Measurements from ENCODE around the gene WDR44. TPM values are rescaled to one million over a fixed set of nuclear protein-coding genes. Genes with fewer than 3 reads are reported as not detected.

WDR44 gene
- total and polyA plus RNA-seq, 2 donors (not counting 3 experiments of a cell fraction or from before 2014, with no cell fraction given) = 6.5 to 17.4 TPM

DNA sequence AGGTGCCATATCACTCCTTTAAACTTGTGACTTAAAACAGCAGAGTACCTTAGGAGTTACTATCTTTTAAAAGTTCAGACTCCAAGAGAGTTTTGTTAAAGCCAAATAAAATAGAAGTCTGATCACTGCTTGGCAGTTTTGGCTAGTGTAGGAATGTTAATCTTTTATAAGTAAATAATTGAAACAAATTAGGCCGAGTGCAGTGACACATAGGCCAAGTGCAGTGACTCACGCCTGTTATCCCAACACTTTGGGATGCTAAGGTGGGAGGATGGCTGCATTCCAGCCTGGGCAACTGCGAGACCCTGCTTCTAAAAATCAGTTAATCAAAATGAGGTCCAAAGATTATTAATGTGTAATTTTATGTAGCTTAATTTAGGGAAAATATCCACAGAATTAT lies 37.2 kb downstream of the WDR44 start:
- Histone ChIP-seq H3K4me2 (ENCODE audit: insufficient read depth, low read length) (no peak overlapping the region), H4K20me1 (replicated peaks; ENCODE audit: control insufficient read depth, extremely low read depth, insufficient read depth, low read length) (no peaks in the 10 kb centered on the region), H3K9me1 (replicated peaks; ENCODE audit: control insufficient read depth, extremely low read depth, insufficient read depth, low read length) (no peaks in the 10 kb centered on the region), H3K9me3 (replicated peaks; ENCODE audit: control insufficient read depth, insufficient read depth, low read length) (no peaks in the 10 kb centered on the region), H3K4me3 (replicated peaks in 1 of 3; ENCODE audit: insufficient read depth in 1 of 3, low read depth in 1 of 3, low read length in 3 of 3) (no peak overlapping the region), H3K27me3 (ENCODE audit: control insufficient read depth in 2 of 2, insufficient read depth in 2 of 2, low read length in 2 of 2) (no peaks in the 10 kb centered on the region), H2AFZ (ENCODE audit: low read depth, low read length) (no peak overlapping the region), H3K4me1 (ENCODE audit: control insufficient read depth, extremely low read depth, insufficient read depth, low read length) (peaks cover 6% of the 10 kb centered on the region), H3K79me2 (ENCODE audit: control insufficient read depth, insufficient read depth, low read length) (peaks cover 18% of the 10 kb centered on the region), H3K9ac (replicated peaks; ENCODE audit: extremely low read depth, insufficient read depth, low read length) (no peak overlapping the region), H3K36me3 (ENCODE audit: control insufficient read depth in 2 of 2, extremely low read depth in 1 of 2, insufficient read depth in 2 of 2, low read length in 2 of 2) (no peaks in the 10 kb centered on the region), H3K27ac (ENCODE audit: insufficient read depth, low read depth, low read length) (no peak overlapping the region)
- POLR2A ChIA-PET = no interaction called here
- no TSS peak for BruUV-seq (replicated peaks)
- CTCF ChIA-PET = interaction anchor here (1.1 to 1.8 kb wide), 2 partner anchors 19 to 35 kb away, joined by 3 to 4 read pairs; no protein-coding TSS in a partner anchor
- DNase-seq (ENCODE audit: low read depth, low spot score) (peak; percentile 8), FAIRE-seq (no peak)
- intact Hi-C loops (cut with micrococcal nuclease) = no loop called here
- TF ChIP-seq POLR2A (IDR thresholded peaks at IDR 0.05; ENCODE audit: low read depth, low read length) = no peak
- TF ChIP-seq FOS (IDR thresholded peaks at IDR 0.05; ENCODE audit: borderline replicate concordance, insufficient read depth, low read length) = peak; percentile 28
- dilution Hi-C loops (cut with MboI; ENCODE audit: extremely low pct_ligation_motif_present, low sequenced_read_pairs) = no loop called here

DNA sequence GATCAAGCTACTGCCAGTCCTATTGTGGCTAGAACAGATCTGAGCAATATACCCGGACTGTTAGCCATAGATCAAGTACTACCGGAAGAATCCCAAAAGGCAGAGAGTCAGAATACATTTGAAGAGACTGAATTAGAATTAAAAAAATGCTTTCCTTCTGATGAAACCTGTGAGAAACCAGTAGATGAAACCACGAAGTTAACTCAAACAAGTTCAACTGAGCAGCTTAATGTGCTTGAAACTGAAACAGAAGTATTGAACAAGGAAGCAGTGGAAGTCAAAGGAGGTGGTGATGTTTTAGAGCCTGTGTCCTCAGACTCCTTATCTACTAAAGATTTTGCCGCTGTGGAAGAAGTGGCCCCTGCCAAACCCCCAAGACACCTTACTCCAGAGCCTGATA lies 46.8 kb downstream of the WDR44 start:
- TF ChIP-seq POLR2A (IDR thresholded peaks at IDR 0.05; ENCODE audit: low read depth, low read length) (no peak), GATA2 (IDR thresholded peaks at IDR 0.05; ENCODE audit: insufficient read depth, insufficient read length, low read depth, low read length) (no peak), EZH2 (IDR thresholded peaks at IDR 0.05; ENCODE audit: borderline replicate concordance, low read depth, low read length, severe bottlenecking) (no peak), POLR2AphosphoS5 (IDR thresholded peaks at IDR 0.05; ENCODE audit: insufficient read depth, low read depth, low read length) (no peak), JUN (IDR thresholded peaks at IDR 0.05; ENCODE audit: borderline replicate concordance, insufficient read depth, insufficient read length, low read depth) (no peak), MYC (IDR thresholded peaks at IDR 0.05; ENCODE audit: low read depth, low read length) (no peak), FOS (IDR thresholded peaks at IDR 0.05; ENCODE audit: borderline replicate concordance, insufficient read depth, low read length) (no peak)
- TF ChIP-seq, protein P1, sequence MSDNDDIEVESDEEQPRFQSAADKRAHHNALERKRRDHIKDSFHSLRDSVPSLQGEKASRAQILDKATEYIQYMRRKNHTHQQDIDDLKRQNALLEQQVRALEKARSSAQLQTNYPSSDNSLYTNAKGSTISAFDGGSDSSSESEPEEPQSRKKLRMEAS (IDR thresholded peaks at IDR 0.05; ENCODE audit: insufficient read depth, insufficient read length) = no peak
- TF ChIP-seq, protein P2, sequence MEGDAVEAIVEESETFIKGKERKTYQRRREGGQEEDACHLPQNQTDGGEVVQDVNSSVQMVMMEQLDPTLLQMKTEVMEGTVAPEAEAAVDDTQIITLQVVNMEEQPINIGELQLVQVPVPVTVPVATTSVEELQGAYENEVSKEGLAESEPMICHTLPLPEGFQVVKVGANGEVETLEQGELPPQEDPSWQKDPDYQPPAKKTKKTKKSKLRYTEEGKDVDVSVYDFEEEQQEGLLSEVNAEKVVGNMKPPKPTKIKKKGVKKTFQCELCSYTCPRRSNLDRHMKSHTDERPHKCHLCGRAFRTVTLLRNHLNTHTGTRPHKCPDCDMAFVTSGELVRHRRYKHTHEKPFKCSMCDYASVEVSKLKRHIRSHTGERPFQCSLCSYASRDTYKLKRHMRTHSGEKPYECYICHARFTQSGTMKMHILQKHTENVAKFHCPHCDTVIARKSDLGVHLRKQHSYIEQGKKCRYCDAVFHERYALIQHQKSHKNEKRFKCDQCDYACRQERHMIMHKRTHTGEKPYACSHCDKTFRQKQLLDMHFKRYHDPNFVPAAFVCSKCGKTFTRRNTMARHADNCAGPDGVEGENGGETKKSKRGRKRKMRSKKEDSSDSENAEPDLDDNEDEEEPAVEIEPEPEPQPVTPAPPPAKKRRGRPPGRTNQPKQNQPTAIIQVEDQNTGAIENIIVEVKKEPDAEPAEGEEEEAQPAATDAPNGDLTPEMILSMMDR (IDR thresholded peaks at IDR 0.05; ENCODE audit: extremely low read depth in 1 of 2, insufficient read depth in 1 of 2, low read depth in 1 of 2, low read length in 2 of 2) = no peak
- Histone ChIP-seq H2AFZ (ENCODE audit: low read depth, low read length) (no peak overlapping the region), H3K4me3 (replicated peaks in 1 of 3; ENCODE audit: insufficient read depth in 1 of 3, low read depth in 1 of 3, low read length in 3 of 3) (no peak overlapping the region), H3K4me1 (ENCODE audit: control insufficient read depth, extremely low read depth, insufficient read depth, low read length) (no peaks in the 10 kb centered on the region), H3K9me1 (replicated peaks; ENCODE audit: control insufficient read depth, extremely low read depth, insufficient read depth, low read length) (no peaks in the 10 kb centered on the region), H3K79me2 (ENCODE audit: control insufficient read depth, insufficient read depth, low read length) (no peaks in the 10 kb centered on the region), H3K27ac (ENCODE audit: insufficient read depth, low read depth, low read length) (no peak overlapping the region), H4K20me1 (replicated peaks; ENCODE audit: control insufficient read depth, extremely low read depth, insufficient read depth, low read length) (no peaks in the 10 kb centered on the region), H3K36me3 (ENCODE audit: control insufficient read depth in 2 of 2, extremely low read depth in 1 of 2, insufficient read depth in 2 of 2, low read length in 2 of 2) (no peaks in the 10 kb centered on the region), H3K4me2 (ENCODE audit: insufficient read depth, low read length) (no peak overlapping the region), H3K27me3 (ENCODE audit: control insufficient read depth in 2 of 2, insufficient read depth in 2 of 2, low read length in 2 of 2) (no peaks in the 10 kb centered on the region), H3K9ac (replicated peaks; ENCODE audit: extremely low read depth, insufficient read depth, low read length) (no peak overlapping the region), H3K9me3 (replicated peaks; ENCODE audit: control insufficient read depth, insufficient read depth, low read length) (no peaks in the 10 kb centered on the region)
- intact Hi-C loops (cut with micrococcal nuclease) = no loop called here
- no peak for DNase-seq (ENCODE audit: low read depth, low spot score)
- POLR2A ChIA-PET = no interaction called here
- FAIRE-seq = no peak
- CTCF ChIA-PET = no interaction called here
- dilution Hi-C loops (cut with MboI; ENCODE audit: extremely low pct_ligation_motif_present, low sequenced_read_pairs) = no loop called here
- no TSS peak for BruUV-seq (replicated peaks)
